ENCODE measurements around the gene PDAP1. TPM values are rescaled to one million over a fixed set of nuclear protein-coding genes. Genes with fewer than 3 reads are reported as not detected.

PDAP1 gene
- total RNA-seq, 1 experiment from 2014 or later = 200 TPM

GRCh38 chr7:99369767-99370391 is 38.5 kb downstream of the PDAP1 start:
- RAD21 ChIA-PET (ENCODE audit: low non-redundant PET in 1 of 2, low total read pairs in 2 of 2, uncharacterized antibody in 2 of 2, unreplicated experiment in 2 of 2) = no interaction called here
- H2AFZ ChIP-seq (ENCODE audit: low read depth, low read length, poor library complexity, severe bottlenecking) = no peak overlapping the region
- TF ChIP-seq POLR2AphosphoS5 (IDR thresholded peaks at IDR 0.05; ENCODE audit: low read depth, low read length) (no peak), ATF3 (IDR thresholded peaks at IDR 0.05) (no peak), ZFX (IDR thresholded peaks at IDR 0.05) (no peak), CTCF (IDR thresholded peaks at IDR 0.05 in 2 of 3, conservative IDR thresholded peaks at IDR 0.05 in 1 of 3; ENCODE audit: borderline replicate concordance in 1 of 3, insufficient read depth in 1 of 3, low read depth in 2 of 3, low read length in 2 of 3) (no peak), EGR1 (IDR thresholded peaks at IDR 0.05; ENCODE audit: low read depth) (no peak), SIN3A (IDR thresholded peaks at IDR 0.05; ENCODE audit: low read depth) (no peak), SP1 (IDR thresholded peaks at IDR 0.05; ENCODE audit: low read depth) (no peak), SRF (IDR thresholded peaks at IDR 0.05; ENCODE audit: low read depth) (no peak), ZNF274 (IDR thresholded peaks at IDR 0.05; ENCODE audit: low read depth, low read length) (no peak), MAX (IDR thresholded peaks at IDR 0.05) (no peak), EZH2 (IDR thresholded peaks at IDR 0.05) (no peak), YY1 (IDR thresholded peaks at IDR 0.05; ENCODE audit: extremely low read depth, insufficient replicate concordance, low read depth, low read length) (no peak), CBX3 (IDR thresholded peaks at IDR 0.05; ENCODE audit: low read depth) (no peak), TCF7L2 (IDR thresholded peaks at IDR 0.05; ENCODE audit: borderline replicate concordance, extremely low read depth, insufficient read depth, insufficient read length) (no peak), RAD21 (IDR thresholded peaks at IDR 0.05; ENCODE audit: low read depth) (no peak), JUND (IDR thresholded peaks at IDR 0.05) (no peak), FOSL1 (IDR thresholded peaks at IDR 0.05; ENCODE audit: low read depth) (no peak)
- TF ChIP-seq, protein P1, sequence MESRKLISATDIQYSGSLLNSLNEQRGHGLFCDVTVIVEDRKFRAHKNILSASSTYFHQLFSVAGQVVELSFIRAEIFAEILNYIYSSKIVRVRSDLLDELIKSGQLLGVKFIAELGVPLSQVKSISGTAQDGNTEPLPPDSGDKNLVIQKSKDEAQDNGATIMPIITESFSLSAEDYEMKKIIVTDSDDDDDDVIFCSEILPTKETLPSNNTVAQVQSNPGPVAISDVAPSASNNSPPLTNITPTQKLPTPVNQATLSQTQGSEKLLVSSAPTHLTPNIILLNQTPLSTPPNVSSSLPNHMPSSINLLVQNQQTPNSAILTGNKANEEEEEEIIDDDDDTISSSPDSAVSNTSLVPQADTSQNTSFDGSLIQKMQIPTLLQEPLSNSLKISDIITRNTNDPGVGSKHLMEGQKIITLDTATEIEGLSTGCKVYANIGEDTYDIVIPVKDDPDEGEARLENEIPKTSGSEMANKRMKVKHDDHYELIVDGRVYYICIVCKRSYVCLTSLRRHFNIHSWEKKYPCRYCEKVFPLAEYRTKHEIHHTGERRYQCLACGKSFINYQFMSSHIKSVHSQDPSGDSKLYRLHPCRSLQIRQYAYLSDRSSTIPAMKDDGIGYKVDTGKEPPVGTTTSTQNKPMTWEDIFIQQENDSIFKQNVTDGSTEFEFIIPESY (IDR thresholded peaks at IDR 0.05; ENCODE audit: extremely low read depth, insufficient replicate concordance, low read length) = no peak
- no peak overlapping the region for H3K4me3 ChIP-seq (replicated peaks in 1 of 2; ENCODE audit: low read depth in 1 of 2, low read length in 2 of 2)
- intact Hi-C loops (cut with micrococcal nuclease) = no loop called here
- H3K4me1 ChIP-seq (ENCODE audit: control insufficient read depth in 1 of 2, insufficient read depth in 2 of 2, low read length in 2 of 2) = peaks cover 26 to 57% of the 10 kb centered on the region in 2 experiments
- no peaks in the 10 kb centered on the region for H3K9me2 ChIP-seq (ENCODE audit: insufficient read depth)
- ATAC-seq = no peak
- H4K20me1 ChIP-seq (ENCODE audit: insufficient read depth) = no peaks in the 10 kb centered on the region
- BruUV-seq (replicated peaks) = no TSS peak
- peaks cover 7 to 17% of the 10 kb centered on the region in 2 experiments; a peak in 2 of 4 replicates for H3K36me3 ChIP-seq (ENCODE audit: control insufficient read depth in 1 of 2, insufficient read depth in 2 of 2, low read length in 2 of 2)
- H3K27me3 ChIP-seq (ENCODE audit: insufficient read depth, low read length) = no peaks in the 10 kb centered on the region
- CTCF ChIA-PET = no interaction called here
- POLR2A ChIA-PET = no interaction called here
- DNase-seq (ENCODE audit: low read depth, low spot score) = no peak
- peaks cover under 1% of the 10 kb centered on the region; the same call in 1 of the 2 replicates for H3K79me2 ChIP-seq (ENCODE audit: insufficient read depth, low read length)
- no peak overlapping the region for H3K27ac ChIP-seq (ENCODE audit: low read depth, low read length)
- H3K4me2 ChIP-seq (ENCODE audit: low read length) = no peak overlapping the region
- no peaks in the 10 kb centered on the region for H3K9me3 ChIP-seq (ENCODE audit: control insufficient read depth in 1 of 2, insufficient read depth in 1 of 2, low read depth in 1 of 2, low read length in 2 of 2)
- no peak overlapping the region for H3K9ac ChIP-seq (ENCODE audit: low read length)
